OCI-M2 (cell line): ENCODE measurements around the gene TBC1D23.
"Not testable (repeated sequence)": the region's sequence is repeated elsewhere in the genome, so short reads cannot be mapped to it uniquely, and the experiment has no call there.

Experiments
- DNase-seq: peaks from one replicate; lab custom pipeline; 2025; ENCODE audit not compliant: unreplicated experiment; lab: John Stamatoyannopoulos, UW

The TBC1D23 gene

DNA sequence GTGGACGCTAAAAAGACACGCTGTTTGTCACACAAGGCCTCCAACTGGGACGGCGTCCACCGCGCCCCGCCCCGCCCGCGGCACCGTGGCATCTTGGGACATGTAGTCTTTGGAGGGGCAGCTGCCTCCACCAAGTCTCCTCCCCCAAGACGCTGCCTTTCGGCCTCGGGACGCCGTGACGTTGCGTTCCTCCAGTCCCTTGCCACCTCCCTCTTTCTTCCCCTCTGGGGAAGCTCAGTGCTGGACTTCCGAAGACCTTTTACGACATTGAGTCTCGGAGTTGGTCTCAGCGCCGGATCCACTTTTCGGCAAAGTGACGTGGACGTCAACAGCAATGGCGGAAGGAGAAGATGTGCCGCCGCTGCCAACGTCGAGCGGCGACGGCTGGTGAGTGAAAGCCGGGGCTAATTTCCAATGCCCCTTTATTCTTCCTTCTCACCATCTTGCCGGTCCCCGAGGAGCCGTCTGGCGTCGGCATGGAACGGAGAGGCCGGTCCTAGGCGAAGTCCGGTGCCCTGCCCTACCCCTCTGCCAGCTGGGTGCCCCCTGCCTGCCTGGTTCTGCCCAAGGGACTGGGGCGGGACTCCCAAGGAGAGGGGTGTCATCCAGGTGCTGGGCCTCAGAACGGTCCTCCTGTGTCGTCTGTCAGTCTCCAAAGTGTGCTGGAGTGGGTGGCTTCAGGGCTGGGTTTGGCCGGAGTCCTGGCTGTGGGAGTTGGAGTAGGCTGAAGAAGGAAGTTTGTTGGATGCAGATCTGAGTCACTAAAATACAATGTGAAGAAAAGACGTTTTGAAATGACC lies at the start of gene TBC1D23:
TBC1D23 (plus strand) TSS at position 308 of the 800 bp plus-strand sequence; CDS start at position 335, 27 bp downstream.
- peak; percentile 69 for DNase-seq

DNA sequence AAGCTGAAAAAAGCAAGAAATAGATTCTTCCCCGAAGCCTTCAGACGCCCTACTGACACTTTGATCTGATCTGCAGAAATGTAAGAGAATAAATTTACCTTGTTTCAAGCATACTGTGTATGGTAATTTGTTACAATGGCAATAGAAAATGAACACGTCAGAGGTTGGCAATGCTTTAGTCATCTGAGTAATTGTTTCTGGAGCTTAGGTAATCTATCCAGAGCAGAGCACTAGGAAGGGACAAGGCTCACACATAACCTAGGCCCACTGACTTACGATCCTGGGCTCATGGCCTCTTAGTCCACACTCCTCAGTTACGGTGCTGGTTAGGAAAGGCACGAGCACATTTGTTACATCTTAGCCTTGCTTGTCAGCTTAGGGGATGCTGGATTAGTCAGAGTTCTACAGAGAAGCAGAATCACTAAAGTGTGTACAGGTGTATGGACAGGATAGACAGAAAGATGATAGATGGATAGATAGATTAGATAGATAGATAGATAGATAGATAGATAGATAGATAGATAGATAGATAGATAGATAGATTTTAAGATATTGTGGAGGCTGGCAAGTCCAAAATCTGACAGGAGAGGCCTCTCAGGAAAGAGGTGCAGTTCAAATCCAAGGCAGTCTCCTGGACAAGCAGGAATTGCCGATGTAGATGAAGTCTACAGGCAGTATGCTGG lies 46.8 kb upstream of the TBC1D23 start:
- DNase-seq = no peak

DNA sequence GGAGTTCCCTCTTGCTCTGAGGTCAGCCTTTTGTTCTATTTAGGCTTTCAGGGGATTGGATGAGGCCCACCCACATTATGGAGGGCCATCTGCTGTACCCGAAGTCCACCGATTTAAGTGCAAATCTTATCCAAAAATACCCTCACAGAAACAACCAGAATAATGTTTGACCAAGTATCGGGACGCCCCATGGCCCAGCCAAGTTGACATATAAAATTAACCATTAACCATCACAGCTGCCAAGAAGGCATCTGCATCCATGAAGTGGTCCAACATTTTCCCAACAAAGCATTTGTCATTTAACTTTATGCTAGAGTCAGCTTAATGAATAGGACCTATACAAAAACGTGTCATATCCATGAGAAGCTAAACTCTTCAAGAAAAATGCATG lies 46.2 kb upstream of the TBC1D23 start:
- DNase-seq = no peak

DNA sequence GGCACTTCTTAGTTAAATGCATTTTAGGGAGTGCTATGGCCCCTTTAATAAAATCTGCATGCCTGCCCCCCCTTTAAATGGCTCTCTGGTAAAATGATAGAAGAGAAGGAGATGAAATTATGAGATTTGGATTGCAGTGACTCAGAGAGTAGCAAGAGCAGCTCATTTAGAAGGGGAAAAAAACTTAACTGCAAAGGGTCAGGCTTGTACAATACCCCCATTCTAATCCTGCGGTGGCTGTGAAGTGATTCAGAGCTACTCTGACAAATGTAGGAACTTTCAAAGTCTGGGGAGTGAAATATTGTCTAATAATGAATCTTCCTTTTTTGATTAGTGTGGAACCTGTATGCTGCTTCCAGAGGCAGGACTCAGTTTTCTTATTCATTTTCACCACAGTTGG lies 44.1 kb upstream of the TBC1D23 start:
- no peak for DNase-seq

DNA sequence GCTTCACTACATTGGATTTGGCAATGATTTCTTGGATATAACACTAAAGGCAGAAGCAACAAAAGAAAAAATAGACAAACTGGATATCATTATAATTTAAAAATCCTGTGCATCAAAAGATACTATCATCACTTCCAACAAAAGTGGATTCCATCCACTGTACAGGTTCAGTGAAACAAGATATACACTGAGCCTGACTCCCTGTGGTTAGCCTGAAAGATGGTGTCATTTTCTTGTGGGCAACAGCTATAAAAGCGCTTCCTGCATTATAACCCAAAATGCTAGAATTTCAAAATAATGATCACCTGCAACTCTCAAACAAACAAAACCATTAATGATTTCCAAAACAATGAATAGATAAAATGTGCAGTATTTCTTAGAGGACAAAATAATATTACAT lies 39.6 kb upstream of the TBC1D23 start:
- no peak for DNase-seq

DNA sequence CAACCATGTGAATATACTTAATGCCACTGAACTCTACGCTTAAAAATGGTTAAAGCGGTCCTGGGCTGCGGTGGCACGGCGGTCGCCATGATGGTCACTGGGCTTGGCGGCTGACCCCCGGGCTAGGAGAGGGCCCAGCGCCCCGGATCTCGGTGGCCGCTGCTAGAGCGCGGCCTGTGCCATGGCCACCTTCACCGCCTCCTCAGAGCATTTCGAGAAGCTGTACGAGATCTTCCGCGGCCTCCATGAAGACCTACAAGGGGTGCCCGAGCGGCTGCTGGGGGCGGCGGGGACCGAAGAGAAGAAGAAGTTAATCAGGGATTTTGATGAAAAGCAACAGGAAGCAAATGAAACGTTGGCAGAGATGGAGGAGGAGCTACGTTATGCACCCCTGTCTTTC lies 35.6 kb upstream of the TBC1D23 start:
- DNase-seq = no peak

DNA sequence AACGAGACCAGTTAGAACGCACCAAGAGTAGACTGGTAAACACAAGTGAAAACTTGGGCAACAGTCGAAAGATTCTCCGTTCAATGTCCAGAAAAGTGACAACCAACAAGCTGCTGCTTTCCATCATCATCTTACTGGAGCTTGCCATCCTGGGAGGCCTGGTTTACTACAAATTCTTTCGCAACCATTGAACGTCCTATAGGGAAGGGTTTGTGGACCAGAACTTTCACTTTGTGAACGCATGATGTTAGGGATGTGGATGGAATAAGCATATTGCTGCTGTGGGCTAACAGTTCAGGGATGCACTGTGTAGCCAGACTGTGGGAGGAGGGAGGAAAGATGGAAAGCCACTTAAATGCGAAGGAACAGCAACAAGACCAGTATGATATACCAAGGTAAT lies 34.9 kb upstream of the TBC1D23 start:
- no peak for DNase-seq

DNA sequence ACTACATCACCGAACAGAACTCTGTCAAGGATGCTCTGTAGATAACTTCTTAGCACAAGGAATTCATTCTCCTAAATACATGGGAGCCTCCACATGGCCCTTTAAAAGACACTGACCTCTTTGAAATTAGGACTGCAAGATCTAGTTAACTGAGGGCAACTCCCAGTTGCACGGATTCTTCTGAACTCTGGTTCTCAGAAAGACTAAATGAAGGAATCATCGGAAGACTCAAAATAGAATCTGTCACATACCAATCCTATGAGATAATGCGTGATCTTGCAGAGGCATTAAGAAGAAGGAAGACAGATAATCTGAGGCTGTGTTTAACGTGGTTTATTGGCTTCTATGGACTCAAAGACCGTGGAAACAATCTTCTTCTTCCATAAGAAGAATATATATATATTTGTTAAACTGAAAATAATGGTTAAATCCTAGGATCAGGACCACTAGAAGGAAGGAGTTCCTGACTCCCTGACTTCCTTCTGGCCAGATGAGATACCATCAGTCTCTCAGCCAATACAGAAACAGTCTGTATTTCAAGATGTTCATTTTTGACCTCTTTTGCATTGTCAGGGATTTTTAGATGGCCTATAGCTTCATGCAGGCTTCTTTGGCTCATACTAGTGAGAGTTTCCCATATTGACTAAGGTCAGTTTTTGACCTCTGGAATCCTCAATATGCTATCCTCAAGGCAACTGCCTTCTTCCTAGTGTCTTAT lies 33.9 kb upstream of the TBC1D23 start:
- DNase-seq = no peak

DNA sequence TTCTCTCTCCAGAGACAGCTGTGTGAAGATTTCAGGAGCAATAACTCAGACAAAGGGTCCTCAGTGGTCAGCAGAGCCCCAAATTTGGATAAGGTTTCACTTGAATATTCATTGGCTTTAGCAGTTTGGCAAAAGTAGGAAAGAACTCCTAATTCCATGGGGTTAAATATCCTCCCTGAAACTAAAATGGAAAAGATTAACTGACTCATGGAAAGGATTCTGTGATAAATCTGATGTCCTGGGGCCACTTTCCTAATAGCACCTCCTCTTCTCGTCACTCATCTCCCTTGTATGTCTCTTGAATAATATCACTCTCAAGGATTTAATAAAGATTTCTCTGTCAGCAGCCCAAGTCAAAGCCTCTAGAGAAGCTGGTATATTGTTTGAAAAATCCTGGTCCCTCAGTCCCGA lies 33.3 kb upstream of the TBC1D23 start:
- DNase-seq = no peak

DNA sequence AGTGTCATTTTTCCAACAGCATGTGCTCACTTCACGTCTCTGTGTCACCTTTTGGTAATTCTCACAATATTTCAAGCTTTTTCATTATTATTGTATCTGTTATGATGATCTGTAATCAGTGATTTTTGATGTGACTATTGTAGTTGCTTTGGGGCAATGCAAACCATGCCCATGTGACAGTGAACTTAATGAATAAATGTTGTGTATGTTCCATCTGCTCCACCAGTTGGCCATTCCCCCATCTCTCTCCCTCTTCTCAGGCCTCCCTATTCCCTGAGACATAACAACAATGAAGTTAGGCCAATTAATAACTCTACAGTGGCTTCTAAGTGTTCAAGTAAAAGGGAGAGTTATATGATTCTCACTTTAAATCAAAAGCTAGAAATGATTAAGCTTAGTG lies 32.5 kb upstream of the TBC1D23 start:
- no peak for DNase-seq

DNA sequence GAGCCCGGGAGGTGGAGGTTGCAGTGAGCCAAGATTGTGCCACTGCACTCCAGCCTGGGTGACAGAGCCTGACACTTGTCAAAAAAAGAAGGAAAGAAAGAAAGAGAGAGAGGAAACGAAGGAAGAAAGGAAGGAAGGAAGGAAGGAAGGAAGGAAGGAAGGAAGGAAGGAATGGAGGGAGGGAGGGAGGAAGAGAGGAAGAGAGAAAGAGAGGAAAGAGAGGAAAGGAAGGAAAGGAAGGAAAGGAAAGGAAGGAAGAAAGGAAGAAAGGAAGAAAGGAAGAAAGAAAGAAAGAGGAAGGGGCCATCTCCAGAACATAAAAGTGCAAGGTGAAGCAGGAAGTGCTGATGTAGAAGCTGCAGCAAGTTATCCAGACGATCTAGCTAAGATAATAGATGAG lies 31.6 kb upstream of the TBC1D23 start:
- DNase-seq = not testable (repeated sequence)

DNA sequence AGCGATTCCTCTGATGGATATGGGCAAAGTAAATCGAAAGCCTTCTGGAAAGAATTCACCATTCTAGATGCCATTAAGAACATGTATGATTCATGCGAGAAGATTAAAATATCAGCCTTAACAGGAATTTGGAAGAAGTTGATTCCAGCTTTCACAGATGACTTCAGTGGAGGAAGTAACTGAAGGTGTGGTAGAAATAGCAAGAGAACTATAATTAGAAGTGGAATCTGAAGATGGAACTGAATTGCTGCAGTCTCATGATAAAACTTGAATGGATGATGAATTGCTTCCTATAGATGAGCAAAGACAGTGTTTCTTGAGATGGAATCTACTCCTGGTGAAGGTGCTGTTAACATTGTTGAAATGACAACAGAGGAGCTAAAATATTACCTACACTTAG lies 30.1 kb upstream of the TBC1D23 start:
- no peak for DNase-seq

DNA sequence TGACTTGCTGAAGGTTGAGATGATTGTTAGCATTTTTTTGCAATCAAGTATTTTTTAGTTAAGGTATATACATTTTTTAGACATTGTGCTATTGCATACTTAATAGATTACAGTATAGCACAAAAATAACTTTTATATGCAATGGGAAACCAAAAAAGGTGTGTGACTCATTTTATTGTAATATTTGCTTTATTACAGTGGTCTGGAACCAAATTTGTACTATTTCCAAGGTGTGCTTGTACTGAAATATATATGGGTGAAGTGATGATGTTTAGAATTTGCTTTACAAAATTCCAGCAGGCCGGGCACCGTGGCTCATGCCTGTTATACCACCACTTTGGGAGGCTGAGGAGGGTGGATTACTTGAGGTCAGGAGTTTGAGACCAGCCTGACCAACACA lies 29.1 kb upstream of the TBC1D23 start:
- no peak for DNase-seq

DNA sequence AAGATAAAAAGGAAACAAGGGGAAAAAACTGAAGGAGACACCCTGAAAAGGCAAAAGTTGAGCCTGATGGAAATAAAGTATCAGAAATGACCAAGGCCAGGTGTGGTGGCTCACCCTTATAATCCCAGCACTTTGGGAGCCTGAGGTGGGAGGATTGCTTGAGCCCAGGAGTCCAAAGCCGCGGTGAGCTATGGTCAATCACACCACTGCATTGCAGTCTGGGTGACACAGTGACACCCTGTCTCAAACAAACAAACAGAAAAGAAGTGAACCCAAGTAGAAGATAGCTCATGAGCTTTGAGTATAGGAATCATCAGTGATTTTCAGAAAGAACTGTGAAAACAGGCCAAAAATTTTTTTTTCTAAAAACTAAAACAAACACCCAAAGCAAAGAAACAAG lies 26.4 kb upstream of the TBC1D23 start:
- no peak for DNase-seq

DNA sequence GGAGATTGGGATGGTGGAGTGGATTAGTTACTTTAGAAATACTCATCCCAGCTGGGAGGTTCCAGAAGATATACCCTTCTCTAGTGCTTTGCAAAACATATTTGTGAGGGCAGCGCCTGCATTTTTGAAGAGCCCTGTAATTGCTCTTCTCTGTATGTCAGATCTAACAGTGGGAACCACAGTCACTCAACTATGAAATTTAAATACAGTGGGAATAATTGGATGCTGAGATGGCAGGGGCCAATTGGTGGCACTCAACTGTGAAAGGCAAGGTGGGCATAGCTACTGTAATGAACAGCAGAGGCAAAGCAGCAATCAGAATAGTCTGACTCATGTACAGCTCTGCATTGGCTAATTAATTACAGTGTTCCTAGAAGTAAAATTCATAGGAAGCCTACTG lies 22.2 kb upstream of the TBC1D23 start:
- DNase-seq = no peak

DNA sequence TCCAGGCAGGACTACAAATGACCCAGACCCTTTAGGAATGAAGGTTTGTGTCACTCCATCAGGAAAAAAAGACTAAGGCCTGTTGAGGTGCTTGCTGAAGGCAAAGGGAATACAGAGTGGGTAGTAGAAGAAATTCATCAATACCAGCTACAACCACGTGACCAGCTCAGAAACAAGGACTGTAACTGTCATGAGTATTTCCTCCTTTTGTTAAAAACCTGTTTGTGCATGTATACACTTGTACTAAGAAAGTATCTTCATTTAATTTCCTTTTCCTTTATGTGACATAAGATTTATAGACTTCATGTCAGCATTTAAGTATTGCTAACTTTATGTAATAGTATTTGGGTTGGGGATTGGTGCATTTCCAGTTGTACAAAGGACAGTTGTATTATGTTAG lies 18.3 kb upstream of the TBC1D23 start:
- DNase-seq = not testable (repeated sequence)

DNA sequence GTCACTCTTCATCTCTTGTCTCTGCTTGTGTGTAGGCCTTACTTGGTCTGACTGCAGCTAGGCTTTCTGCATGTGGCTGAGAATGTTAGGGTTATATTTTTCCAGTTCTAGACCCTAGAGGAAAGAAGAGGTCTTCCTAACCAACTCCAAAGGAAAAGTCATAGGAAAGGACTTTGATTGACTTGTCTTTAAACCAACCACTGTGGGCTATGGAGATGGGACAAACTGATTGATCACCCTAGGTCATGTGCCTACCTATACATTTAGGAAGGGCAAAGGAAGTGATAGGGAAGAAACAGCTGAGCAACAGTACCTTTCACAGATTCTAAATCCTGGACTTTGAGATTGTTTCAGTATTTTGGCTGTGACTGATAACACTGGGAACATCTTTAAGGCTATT lies 16.5 kb upstream of the TBC1D23 start:
- no peak for DNase-seq

DNA sequence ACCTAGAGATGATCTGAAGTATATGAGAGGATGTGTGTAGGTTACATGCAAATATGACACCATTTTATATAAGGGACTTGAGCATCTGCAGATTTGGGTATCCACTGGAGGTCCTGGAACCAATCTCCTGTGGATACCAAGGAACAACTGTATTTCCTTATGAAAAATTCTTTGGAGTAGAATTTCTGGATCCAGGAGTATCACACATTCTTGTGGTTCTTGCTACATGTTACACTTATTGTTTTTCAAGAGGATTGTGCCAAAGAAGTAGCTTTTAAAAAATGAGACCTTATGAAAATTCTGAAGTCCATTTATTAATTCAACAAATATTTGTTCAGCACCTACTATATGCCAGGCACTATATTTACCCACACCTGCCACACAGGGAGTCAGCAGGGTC lies 15.7 kb upstream of the TBC1D23 start:
- no peak for DNase-seq

DNA sequence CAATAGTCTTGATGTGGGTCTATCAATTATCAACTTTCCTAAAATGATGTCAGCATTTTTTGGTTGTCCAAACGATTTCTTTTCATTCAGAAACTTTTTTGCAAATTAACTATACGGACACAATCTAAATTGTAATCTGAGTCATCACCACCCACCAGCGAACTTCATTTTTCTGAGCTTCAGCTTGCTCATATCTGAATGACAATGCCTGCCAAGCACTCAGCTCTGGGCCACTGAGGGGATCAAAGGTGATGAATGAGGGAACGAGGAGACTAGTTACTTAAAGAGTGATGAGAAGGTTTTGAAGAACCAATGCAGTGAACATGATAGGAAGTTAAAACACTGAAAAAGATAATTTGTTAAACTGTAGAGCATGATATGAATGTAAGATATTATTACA lies 14.9 kb upstream of the TBC1D23 start:
- no peak for DNase-seq

DNA sequence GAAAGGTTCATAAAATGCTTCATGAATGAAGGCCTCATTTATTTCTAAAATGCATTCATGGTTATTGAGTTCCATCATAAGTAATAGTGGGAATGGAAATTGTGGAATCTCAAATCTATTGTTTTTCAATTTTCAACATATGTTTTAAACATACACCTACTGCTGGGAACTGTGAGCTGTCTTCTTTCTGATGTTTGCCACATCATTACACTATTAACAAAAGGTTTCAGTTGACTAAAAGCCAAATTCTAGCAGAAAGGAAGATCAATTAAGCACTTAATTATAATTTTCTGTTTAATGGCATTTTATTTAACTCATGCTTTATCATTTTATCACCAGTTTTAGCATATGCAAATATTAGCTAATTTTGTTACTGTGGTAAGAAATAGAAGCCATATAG lies 13.8 kb upstream of the TBC1D23 start:
- DNase-seq = no peak

DNA sequence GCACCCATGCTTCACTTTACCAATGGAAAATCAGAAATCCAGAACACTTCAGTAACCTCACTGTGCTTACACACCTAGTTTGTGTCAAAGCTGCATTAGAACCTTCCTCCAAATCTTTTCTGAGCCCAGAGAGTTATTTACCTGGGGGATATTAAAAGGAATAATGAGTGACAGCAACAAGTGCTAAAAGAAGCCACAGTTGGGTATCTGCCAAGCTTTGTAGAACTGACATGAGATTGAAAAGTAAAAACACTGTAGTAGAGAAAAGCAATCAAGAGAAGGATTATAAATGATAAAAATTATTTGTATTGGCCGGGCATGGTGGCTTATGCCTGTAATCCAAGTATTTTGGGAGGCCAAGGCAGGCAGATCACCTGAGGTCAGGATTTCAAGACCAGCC lies 8.8 kb upstream of the TBC1D23 start:
- DNase-seq = no peak

DNA sequence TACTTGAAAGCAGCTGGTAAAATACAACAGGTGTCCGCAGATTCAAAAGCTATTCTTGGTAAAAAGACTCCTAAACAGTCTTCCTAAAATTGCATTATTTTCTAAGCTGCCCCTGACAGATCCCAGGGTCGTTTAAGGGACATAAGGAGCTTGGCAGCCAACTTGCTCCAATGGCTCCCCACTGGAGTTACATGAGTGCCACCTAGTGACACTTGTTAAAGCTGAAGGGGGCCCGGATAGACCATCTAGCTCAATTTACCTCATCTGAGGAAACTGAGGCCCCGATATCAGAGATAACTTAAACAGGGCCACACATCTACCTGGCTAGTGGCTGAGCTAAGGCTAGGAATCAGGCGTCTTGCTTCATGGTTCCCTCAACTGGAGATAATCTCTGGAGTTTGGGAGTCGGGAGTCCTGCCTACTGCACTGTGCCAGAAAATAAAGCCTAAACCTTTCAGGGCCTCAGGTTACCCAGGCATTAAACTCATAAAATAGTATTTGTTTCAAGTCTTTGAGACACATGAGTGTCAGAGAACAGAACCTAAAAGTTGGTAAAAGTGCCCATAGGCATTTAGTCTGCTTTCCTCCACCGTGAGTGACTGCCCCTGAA lies 6.5 kb upstream of the TBC1D23 start:
- peak; percentile 19 for DNase-seq
